Posterior cingulate gyrus (tissue), 11 donors: ENCODE data around the gene PRAMEF15.
"Not testable (repeated sequence)": the region's sequence is repeated elsewhere in the genome, so short reads cannot be mapped to it uniquely, and the experiment has no call there.

Source experiments
- DNase-seq, 10 donors: peaks; one replicate each; pipeline versions ENCODE4 v3.0.0 to v3.0.0-alpha.2; 2020 to 2021; ENCODE audit warnings: mixed read lengths in 3 of 10
- intact Hi-C: fragments of 100-400 bp; cut with DNase I; formaldehyde crosslinking; loops from one replicate; pipeline ENCODE4 v1.15.1; 2023

Gene PRAMEF15

DNA sequence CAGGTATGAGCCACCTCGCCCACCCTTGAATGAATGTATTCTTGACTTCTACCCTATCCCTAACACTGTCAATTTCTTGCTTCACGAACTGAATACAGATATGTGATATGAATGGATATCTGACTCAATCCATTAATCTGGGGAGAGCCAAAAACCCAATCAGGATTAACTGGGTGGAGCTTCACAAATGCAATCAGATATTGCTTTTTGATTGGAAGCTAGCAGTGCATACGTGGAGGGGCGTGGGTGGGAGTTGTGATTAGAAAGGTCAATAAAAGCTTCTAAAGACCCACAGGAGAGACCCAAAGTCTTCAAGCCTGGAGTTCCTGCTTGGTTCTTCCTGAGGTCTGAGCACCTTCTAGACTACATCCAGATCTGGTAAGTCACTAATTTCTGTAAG lies at the start of gene PRAMEF15:
TSS of gene PRAMEF15 (plus strand) at position 301 of the 400 bp plus-strand sequence. CDS start 2,827 bp downstream, outside the sequence.
- DNase-seq, intact Hi-C loops: not testable (repeated sequence)

DNA sequence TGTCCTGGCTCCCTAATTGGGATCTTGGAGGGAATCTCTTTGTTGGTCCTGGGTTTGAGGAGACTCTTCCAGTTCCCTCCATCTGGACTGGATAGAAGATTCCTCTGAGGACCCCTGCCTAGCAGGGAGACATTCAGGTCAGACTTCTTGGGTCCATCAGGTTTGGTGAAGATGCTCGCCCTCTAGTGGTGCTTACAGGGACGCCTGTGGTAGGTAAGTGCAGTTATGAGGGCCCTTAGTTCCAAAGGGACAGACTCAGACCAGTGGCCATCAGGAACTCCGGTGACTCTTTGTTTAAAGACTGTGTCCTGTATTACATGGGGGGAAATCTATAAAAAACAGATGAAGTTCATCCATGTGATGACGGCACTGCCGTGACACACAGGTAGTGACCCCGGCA lies 38.4 kb upstream of the PRAMEF15 start:
- DNase-seq, intact Hi-C loops: not testable (repeated sequence)

DNA sequence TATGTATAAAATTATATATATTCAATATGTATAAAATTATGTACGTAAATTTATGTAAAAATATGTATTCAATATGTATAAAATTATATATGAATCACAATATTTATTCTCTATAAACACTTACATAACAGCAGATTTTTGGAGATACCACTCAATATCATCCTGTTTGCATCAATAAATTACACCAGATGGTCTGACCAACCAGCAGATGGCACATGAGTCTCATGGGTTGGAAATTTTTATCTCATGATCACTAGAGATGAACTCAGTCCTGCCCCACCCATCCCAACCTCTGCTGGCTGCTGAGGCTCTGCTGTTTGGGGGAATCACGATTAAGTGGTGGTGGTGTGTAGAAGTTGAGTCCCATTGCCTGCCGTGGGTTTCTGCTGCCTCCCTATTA lies 35.8 kb upstream of the PRAMEF15 start:
- intact Hi-C loops, DNase-seq: not testable (repeated sequence)

DNA sequence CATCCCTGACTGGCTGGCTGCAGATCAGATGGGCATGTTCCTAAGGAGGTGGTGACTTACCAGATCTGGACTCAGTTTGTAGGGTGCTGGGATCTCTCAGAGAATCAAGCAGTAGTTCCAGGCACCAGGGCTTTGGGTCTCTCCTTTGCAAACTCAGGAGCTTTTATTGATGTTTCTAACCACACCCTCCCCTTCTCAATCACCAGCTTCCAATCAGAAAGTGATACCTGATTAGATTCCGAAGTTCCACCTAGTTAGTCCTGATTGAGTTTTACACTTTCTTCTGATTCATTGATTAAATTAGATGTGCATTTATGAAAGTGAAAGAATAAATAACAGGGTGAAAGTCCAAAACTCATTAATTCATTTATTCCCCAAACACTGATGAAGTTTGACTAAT lies 30.3 kb upstream of the PRAMEF15 start, which contains the start of gene PRAMEF8:
TSS of gene PRAMEF8 (minus strand) at position 101 of the 400 bp plus-strand sequence. CDS start 1,046 bp downstream, outside the sequence.
- DNase-seq, intact Hi-C loops: not testable (repeated sequence)

DNA sequence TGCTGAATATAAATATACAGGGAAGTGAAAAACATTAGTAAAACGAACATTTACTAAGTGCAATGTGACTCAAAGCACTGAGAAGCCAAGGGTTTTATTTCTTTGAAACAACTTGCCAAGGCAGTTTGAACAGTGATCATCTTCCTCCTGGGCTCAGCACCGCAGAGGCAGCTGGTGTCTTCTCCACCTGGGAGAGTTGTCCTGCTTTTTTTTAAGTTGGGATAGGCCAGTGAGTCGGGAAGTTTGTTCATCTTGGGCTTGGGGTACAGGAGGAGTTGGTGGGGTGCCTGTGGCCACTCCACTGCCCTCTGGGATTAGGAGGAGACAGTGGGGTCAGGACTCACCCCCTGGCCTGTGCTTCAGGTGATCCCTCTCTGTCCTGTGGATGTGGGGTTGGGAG lies 26.4 kb upstream of the PRAMEF15 start:
- intact Hi-C loops, result not testable (repeated sequence)
- peak in 1 of 10 donors; percentile 7 for DNase-seq

DNA sequence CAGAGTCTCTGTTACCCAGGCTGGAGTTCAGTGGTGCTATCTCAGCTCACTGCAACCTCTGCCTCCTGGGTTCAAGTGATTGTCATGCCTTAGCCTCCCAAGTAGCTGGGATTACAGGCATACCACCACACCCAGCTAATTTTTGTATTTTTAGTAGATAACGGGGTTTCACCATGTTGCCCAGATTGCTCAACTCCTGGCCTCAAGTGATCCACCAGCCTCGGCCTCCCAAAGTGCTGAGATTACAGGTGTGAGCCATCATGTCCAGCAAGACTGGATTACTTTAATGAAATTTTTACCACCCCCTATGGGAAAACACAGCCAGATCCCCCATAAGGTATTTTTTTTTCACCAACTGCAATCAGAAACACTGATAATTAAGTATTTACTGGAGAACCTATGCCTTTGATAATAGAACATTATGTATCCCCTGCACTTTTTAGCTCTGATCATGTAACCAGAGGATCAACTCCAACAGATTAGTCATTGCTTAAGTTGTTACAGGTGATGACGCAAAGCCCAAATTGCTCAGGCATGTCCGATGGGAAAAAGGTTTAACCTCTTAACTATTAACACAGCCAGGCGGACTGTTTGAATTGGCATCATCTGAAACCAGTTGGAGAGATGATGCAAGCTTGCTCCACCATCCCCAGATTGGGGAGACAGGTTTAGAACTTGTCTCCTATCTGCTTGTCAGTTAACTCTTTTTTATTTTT lies 18.0 kb upstream of the PRAMEF15 start:
- intact Hi-C loops, DNase-seq: not testable (repeated sequence)

DNA sequence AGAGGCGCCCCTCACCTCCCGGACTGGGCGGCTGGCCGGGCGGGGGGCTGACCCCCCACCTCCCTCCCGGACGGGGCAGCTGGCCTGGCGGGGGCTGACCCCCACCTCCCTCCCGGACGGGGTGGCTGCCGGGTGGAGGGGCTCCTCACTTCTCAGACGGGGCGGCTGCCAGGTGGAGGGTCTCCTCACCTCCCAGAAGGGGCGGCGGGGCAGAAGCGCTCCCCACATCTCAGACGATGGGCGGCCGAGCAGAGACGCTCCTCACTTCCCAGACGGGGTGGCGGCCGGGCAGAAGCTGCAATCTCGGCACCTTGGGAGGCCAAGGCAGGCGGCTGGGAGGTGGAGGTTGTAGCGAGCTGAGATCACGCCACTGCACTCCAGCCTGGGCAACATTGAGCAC lies 16.7 kb upstream of the PRAMEF15 start:
- intact Hi-C loops, result not testable (repeated sequence)
- DNase-seq, result peak in 1 of 10 donors; percentile 47

DNA sequence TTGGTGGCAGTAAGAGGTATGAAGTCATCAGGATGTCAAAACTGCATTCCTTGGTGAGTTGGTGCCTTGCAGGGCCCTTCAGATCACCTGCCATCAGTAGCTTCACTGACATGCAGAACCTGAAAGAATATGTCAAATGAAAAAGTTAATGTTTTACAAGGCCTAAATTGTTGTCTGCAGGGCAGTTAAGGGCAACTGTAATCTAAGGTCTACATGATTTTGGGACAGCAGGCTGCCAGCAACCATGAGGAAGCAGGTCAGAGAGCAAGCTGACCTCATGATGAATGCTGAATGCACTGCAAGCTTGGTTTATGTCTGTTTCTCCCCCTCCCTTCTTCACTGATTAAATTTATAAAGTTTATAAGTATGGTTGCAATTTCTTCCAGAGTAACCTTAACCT lies 13.2 kb upstream of the PRAMEF15 start:
- intact Hi-C loops, result not testable (repeated sequence)

DNA sequence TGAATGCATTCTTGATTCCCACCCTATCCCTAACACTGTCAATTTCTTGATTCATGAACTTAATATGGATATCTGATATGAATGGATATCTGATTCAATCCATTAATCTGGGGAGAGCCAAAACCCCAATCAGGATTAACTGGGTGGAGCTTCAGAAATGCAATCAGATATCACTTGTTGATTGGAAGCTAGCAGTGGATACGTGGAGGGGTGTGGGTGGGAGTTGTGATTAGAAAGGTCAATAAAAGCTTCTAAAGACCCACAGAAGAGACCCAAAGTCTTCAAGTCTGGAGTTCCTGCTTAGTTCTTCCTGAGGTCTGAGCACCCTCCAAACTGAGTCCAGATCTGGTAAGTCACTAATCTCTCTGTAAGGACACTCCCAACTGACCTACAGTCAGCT lies 12.1 kb upstream of the PRAMEF15 start, which contains the start of gene PRAMEF33:
TSS of gene PRAMEF33 (plus strand) at position 301 of the 400 bp plus-strand sequence. CDS start 2,416 bp downstream, outside the sequence.
- DNase-seq, intact Hi-C loops: not testable (repeated sequence)

More for the DNA sequence above, 13.2 kb upstream of the PRAMEF15 start:
- not testable (repeated sequence) for DNase-seq

DNA sequence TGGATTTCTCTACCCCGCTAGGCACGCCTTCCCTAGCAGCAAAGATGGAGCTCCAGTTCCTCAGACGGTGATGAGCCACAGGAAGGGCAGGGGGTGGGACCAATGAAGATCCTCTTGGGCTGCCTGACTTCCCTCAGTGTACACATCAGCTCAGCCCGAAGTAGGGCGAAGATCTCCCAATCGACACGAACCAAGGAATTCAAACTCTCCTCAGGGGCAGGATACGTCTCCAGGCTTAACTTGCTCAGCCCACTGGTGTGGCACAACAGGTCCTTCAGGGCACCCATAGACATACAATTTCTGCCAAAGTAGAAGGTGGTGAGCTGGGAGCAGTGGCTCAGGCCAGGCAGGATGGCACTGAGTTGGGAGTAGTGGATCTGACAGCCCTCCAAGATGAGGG lies 27.1 kb downstream of the PRAMEF15 start:
- intact Hi-C loops, result not testable (repeated sequence)
- peak in 1 of 10 donors; percentile 37 for DNase-seq

DNA sequence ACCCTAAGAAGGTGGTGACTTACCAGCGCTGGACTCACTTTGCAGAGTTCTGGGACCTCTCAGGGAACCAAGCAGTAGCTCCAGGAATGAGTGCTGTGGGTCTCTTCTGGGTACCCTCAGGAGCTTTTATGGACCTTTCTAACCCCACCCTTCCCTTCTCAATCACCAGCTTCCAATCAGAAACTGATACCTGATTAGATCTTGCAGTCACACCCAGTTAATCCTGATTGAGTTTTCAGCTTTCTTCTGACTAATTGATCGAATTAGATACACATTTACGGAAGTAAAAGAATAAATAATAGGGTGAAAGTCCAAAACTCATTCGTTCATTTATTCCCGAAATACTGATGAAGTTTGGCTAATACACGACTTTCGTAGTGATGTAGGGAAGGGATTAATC lies 31.7 kb downstream of the PRAMEF15 start, which contains the start of gene PRAMEF14:
TSS of gene PRAMEF14 (minus strand) at position 101 of the 400 bp plus-strand sequence. CDS start 1,820 bp downstream, outside the sequence.
- intact Hi-C loops, DNase-seq: not testable (repeated sequence)

DNA sequence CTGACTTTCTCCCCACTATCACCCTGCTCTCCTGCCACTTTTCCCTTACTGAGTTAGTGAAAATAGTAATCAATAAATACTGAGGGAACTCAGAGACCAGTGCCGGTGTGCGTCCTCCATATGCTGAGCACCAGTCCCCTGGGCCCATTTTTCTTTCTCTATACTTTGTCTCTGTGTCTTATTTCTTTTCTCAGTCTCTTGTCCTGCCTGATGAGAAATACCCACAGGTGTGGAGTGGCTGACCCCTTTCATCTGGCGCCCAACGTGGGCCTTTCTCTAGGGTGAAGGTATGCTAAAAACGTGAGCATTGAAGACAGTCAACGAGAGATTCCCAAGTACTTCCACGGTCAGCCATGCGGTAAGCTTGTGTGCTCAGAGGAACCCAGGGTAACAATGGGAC lies 38.1 kb downstream of the PRAMEF15 start:
- intact Hi-C loops, DNase-seq: not testable (repeated sequence)

DNA sequence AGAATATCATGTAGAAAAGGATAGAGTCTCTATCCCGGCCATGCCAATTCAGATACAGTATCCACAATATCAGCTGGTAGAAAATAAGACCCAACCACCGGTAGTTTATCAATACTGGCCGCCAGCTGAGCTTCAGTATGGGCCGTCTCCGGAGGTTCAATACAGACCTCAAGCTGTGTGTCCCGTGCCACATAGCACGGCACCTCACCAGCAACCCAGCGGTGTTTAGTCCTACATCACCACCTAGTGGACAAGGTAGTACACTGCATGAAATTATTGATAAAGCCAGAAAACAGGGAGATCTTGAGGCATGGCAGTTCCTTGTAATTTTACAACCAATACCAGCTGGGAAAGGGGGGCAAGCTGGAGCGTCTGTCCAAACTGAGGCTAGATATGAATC lies 39.1 kb downstream of the PRAMEF15 start:
- not testable (repeated sequence) for DNase-seq

DNA sequence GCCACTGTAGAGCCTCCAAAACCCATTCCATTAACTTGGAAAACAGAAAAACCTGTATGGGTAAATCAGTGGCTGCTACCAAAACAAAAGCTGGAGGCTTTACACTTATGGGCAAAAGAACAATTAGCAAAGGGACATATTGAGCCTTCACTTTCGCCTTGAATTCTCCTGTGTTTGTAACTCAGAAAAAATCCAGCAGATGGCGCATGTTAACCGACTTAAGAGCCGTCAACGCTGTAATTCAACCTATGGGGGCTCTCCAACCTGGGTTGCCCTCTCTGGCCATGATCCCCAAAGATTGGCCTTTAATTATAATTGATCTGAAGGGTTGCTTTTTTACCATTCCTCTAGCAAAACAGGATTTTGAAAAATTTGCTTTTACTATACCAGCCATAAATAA lies 41.4 kb downstream of the PRAMEF15 start:
- intact Hi-C loops, result not testable (repeated sequence)
- DNase-seq, result peak in 1 of 10 donors; percentile 23

More for the DNA sequence above, 39.1 kb downstream of the PRAMEF15 start:
- intact Hi-C loops, result not testable (repeated sequence)

DNA sequence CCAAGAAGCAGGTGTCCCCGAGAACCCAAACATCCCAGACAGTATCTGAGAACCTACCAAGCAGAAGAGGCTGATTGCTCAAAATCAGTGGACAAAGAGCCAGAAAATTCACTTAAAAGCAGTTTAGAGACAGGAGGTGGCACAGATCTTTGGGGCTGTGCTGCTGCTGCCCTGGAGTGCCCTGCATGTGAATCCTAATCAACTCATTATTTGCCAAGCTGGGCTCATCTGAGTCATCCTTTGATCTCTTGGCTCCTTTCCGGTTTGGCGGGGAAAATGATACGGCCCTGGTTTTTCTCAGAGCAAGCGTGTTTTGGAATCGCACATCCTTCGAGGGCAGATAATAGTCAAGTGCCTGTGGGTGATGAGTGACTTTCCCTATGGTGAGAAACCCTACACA lies 47.0 kb downstream of the PRAMEF15 start:
- DNase-seq, intact Hi-C loops: not testable (repeated sequence)

DNA sequence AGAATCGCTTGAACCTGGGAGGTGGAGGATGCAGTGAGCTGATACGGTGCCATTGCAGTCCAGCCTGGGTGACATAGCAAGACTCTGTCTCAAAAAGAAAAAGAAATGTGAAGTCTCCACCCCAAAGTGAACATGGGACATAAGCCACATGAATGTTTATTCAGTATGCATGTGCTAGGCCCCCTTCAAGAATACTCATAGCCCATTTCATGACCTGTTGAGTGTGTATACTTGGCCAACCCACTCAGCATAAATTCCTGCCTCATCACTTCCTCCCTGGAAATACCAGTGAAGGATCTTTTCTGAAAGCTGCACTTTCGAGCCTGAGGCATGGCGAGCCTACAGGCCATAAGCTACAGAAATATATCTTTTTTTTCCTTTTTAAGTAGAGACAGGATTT lies 49.5 kb downstream of the PRAMEF15 start:
- intact Hi-C loops, DNase-seq: not testable (repeated sequence)

DNA sequence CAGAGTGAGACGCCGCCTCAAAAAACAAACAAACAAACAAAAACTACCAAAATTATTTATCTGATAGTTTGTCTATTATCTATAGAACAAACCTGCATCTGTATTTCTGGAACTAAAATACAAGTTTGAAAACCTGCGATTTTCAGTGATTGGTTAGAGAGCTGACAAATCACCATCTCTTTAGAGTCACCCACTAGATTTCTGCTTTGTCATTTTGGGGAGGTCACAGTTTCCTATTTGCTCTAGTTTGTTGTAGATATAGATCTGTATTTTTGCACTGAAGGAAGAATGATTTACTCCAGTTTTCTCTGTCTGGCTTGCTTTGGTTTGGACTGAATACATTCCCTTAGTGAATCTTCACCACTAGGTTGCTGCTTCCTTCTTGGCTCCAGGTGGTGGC lies 51.2 kb downstream of the PRAMEF15 start:
- intact Hi-C loops, DNase-seq: not testable (repeated sequence)

DNA sequence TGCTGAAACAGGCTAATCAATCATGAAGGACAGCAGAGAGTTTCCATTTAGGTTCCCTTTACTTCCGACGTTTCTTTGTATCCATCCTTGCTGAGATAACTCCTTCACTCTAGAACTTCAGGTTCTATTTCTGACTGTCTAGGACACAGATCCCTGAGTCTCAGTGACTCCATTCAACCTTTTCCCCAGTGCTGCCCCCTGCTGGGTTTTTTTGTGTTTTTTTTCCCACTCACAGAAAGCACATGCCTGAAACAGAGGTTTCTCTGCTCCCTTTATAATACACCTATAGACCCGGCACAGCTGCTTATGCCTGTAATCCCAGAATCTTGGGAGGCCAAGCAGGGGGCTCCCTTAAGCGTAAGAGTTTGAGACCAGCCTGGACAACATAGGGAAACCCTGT lies 53.2 kb downstream of the PRAMEF15 start:
- peak in 2 of 10 donors; percentile 26 to 41 for DNase-seq
- intact Hi-C loops, result not testable (repeated sequence)
